NCI-H82 treated with DMSO at 0.1 percent for 48 hours (cell line): ENCODE results near the gene PDE7B.
A peak's percentile ranks its signal among the peaks of the same experiment; 100 is the strongest.

Source experiments
- DNase-seq: peaks from one replicate; lab custom pipeline; 2025; ENCODE audit not compliant: unreplicated experiment; lab: John Stamatoyannopoulos, UW

Gene PDE7B

DNA sequence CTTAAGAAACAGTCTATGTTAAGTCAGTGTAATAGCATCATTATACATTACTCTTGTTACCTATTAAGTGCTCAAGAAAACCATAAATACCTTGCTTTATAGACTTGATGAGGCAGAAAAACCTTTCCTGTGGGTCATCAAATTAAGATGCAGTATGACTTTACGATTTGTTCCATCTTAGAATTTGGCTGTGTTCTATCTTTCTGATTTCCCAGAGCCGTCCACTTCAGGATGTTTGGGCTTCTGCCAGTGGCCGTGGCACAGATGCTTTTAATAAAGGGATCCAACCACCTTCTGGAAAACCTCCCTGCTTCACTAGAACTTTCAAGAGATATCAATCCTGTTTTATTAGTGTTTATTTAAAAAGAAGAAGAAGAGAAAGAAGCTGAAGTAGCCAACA lies 71.2 kb downstream of the PDE7B start:
- no peak for DNase-seq

DNA sequence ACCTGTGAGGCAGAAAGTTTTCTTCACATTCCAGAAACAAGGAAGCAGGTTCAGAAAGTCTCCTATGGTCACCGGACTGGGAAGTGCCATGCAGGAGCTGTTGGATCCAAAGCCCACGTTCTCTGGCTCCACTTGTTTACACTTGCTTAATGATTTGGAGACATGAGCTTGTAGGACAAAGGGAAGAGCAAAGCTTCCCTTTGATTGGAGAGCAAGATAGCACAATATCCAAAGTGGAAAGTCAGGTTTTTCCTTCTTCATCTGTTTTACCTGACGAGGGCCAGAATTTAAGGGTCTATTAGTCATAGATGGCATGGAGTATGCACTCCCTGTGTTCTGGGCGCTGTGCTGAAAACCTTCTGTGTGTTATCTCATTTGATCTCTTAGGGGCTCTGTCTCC lies 81.2 kb downstream of the PDE7B start:
- no peak for DNase-seq

DNA sequence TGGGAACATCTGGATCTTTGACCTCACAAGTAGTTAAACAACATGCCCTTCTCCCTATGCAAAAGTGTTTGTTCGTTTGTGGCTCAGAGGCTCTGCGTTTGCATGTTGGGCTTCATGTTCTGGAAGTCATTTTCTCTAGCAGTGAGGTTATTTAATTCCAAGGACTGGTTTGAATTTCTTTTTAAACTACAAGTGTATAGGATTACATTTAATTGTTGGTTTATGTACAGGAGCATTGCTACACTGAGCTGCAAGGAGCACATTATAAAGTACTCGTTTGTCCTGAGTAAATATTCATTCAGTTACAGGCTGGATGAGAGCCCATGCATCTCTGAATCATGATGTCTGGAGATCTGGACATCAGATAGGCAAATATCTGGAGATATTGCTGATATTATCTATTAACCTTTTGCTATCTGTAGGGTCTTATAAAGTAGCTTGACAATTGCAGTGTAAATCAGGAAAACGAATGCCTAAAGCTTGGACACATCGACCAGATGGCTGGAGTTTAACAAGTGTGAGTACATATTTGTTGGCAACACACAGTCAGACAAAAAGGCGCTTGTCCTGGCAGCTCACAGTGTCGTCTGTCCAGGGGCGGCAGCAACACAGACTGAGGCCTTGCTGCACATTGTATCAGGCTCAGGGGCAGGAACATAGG lies 84.6 kb downstream of the PDE7B start:
- no peak for DNase-seq

DNA sequence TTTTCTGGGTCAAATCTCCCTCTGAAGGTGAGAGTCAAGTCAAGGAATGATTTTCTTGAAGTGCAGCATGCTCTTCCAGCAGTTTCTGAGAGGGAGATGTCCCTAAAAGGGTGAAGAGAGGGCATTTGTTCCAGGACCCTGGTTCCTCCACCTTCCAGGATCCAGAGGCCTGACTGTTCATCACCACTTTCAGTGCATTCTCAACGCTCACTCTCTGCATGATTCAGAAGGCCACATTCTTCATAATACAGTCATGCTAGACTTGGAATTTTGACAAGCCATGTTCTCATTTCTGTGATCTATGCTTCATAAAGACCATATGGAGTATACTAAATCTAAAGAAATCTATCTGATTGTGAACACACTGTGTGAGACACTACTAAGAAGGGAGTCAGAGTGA lies 85.1 kb downstream of the PDE7B start:
- no peak for DNase-seq

DNA sequence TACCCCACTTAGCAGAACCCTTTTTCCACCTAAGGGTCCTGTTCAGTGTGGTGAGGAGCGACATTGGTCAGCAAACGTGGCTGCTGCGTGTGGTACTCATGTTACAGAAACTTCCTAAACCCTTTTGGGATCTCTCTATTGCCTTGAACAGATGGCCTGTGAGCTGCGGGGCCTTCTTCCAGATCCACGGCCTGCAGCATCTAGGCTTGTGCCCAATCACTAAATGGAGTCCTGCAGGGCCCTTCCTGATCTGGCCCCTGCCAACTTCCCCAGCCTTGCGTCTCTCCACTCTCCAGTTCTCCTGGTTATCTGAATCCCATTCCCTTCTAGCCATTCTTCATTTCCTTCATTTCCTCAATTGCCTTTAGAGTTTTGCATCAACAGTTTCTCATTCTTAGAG lies 85.6 kb downstream of the PDE7B start:
- no peak for DNase-seq

DNA sequence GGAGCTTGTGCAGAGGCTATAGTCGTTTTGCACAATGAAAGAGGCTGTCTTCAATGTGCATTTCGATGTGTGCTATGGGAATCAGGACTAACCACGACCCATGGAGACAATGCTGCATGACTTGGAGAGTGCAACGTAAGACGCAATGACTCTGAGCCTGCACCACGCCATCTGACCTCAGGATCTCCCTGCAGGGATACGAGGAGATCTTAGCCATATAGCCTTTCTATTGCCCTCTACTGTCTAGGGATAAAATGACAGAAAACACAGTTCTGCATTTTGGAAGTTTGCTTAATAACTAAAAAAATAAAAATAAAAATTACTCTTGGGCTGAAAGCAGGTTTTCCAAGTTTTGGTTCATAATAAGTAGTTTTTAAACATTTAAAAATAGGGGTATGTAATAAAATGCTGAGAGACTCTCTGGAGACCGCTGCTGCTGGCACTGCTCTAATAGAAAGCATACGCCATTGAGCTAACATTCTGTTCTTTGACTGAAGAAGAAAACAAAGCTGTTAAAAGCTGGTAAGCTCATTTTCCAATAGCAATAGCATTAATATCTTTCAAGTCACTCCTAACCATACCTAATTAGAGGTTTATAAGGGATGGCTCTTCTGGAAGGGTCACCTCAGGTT lies 87.2 kb downstream of the PDE7B start:
- DNase-seq: peak; percentile 88

DNA sequence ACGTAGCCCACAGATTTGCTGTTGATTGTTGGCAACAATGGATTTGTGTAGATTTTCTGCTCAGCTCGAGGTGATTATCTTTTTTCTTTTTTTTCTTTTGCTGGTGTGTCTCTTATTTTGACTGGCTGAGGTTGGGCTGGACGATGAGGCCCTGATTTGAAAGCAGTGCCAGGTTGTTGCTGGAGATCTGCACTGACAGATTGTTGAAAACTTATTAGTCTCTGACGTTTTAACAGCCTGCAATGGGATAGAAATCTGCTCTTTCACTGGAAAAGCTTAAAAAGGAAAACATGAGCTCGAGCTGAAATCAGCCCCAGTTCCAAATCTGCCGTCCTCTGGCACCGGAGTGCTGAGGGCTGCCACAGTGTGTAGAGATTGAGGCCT lies 87.7 kb downstream of the PDE7B start:
- no peak for DNase-seq

DNA sequence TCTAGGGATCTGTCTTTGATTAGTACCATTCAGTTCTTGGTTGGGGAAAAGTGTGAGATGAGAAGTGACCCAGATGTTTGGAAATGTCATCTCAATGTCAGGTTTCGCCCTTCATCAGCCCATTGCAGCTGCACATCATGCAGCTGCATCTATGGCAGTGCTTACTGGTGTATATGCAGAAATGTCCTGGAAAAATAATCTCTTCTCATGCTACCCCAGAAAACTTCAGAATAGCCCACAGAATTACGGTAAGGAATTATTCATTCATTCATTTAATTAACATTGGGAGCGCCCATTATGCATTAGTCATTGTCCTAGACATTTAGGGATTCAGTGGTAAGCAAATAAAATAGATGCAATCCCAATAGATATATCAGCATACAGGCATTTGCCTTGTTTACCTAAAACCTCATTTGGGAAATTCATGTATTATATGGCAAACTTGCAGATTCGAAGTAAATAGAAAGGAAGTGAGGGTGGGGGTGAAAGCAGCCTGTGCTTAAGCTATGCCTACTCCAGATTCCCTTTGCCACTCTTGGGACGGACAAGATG lies 89.2 kb downstream of the PDE7B start:
- no peak for DNase-seq

DNA sequence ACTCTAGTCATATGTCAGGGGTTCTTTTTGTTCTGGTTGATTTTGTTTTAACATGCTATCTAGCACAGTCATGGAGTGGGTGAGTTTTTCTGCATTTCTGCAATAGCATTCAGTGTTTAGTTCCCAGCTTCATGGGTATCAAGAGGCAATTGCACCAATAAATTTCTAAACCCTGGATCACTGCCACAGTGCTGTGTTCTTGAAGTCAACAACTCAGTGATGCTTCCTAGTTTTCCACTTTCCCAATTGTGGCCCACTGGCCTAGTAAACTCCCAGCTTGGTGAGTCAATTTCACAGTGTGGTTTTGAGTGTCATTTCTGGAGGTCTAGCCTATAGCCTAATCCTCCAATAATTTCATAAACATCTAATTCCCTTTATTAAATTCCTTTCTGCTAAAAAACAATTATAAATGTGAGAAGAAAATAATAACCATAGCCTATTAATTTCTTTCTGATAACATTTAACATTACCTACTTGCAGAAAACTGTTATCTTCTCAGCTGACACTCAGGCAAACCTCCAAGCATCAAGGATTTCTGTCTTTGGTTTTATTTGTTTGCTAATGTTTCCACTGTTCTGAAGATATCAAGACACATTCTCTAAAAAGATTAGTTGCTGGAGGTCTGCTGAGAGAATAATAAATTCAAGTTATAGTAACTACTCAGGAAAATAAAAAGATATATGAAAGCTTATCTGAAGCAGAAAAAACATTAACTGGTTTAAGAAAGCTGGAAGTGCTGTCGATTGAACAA lies 89.9 kb downstream of the PDE7B start:
- no peak for DNase-seq

DNA sequence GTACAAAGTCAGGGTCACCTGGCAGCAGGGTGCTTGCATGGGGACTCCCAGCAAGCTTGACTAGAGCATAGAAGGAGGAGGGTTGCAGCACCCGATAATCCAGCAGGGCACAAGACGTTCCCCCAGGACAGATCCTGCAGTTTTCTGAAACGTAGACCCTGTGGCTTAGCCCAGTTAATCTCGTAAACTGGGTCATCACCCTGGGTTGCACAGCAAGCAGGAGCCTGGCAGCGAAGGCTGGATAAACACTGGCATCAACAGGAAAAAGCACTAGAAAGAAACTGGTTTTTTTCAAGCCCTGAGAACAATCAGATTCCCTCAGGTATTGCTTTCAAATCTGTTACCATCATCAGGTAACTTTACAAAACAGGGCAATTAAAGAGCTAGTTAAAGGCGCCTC lies 92.6 kb downstream of the PDE7B start:
- no peak for DNase-seq

DNA sequence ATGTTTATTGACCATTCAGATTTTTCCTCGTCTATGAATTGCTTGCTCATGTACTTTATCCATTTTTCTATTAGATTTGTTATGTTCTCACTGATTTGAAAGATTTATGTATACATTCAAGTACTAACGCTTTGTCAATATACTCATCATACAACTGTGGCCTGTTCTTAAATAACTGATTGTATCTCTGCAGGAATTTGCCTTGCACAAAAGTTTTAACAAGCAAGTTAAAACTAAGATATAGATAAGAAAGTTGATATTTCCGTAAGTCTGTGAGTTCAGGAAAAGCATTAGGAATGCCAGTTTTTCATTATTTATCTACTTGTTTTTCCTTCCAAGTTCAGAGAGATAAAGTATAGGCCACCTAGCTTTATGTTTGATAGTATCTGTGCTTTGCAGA lies 95.2 kb downstream of the PDE7B start:
- no peak for DNase-seq

DNA sequence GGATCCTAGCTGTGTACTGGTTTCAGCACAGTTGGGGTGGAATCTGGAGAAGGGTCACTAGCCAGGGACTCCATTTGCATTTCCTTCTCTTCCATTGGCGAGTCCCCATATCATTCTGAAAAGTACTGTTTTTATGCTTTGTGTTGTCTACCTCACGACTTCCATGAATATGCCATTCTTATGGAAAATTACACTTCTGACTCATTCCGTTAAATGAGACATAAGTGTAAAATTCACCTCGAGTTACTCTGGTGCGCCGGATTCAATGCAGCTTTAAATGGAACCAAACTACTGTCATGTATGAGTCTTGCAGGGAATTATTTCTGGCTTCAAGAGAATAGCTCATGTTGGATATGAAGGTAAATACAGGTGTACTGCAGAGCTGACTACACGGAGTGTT lies 99.2 kb downstream of the PDE7B start:
- no peak for DNase-seq

DNA sequence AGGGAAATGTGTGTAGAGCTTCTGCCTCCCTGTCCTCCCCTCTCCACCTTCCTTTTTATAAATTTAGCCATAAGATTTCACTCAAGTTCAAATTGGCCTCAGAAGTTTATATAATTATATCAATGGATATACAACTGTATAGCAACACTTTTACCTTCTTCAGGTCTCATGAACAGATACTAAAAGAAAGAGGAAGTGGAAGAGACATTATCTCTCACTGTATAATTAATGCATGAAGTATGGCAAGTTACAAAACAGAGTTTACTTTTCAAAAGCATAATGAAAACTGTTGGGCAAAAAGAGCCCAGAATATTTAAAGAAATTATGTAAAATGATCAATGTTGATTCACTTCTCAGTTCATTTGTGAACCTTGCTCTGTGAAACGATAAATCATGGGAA lies 99.7 kb downstream of the PDE7B start:
- no peak for DNase-seq

DNA sequence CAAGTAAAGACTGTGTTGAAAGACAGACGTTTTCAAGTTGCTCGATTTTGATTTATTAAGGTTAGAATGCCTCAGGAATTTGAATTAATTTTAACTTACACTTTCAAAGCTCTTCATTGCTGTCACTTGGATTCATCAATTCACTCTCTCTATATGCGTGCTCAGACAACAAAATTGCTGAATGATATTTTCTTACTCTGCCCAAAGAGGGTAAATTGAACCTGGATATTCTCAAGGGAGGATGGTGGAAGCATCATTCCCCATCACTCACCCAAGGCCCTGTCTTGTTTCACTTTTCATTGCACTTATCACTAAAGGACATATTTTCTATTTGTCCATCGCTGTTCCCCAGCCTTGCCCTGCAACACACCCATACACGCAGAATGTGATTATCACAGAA lies 102.3 kb downstream of the PDE7B start:
- no peak for DNase-seq

DNA sequence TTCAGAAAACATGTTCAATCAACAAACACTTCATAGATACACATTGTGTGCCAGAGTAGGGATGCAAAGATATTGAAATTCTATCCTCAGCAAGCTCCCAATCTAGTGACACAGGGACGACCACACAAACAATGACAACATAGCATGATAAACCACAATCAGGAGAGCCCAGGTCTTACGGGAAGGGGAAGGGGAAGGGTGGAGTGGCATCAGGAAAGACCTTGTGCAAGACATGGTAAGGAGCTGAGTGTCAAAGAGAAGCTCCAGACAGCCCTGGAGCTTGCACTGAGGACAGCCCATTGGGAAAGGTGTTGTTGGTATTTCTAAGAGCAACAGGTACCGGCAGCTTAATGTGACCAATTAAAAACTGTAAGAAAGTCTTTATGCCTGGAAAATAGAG lies 103.6 kb downstream of the PDE7B start:
- DNase-seq: no peak

DNA sequence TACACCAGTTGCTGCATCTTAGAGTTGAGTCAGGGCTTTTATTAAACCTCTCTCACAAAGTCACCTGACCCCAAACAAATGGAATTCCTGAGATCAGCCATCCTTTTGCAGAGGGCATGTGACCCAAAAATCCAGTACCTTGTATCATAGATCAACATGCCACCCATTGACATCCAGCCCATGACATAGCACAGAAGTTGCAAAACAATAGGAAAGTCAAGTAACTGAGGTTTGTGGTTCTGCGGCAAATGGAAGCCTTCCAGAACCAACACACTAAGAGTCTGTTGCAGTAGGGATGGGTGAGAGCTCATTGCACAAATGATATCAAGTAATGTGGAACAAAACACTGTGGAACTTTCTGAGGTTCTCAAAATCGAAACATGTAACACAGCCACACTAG lies 111.2 kb downstream of the PDE7B start:
- no peak for DNase-seq

DNA sequence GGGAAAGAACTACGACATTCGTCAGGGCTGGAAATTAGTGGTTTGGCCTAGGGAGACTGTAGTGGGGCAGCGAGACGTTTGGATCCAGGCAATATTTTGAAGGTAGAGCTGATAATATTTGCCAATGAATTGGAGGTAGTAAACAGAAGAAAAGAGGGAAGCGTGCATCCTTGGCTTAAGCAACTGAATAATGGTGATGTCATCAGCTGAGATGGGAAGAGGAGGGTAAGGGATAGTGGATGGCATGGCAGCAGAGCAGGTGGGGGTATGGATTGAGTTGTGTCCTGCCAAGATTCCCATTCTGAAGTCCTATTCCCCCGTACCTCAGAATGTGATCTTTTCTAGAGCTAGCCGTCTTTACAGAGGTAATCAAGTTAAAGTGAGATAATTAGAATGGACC lies 119.2 kb downstream of the PDE7B start:
- no peak for DNase-seq

DNA sequence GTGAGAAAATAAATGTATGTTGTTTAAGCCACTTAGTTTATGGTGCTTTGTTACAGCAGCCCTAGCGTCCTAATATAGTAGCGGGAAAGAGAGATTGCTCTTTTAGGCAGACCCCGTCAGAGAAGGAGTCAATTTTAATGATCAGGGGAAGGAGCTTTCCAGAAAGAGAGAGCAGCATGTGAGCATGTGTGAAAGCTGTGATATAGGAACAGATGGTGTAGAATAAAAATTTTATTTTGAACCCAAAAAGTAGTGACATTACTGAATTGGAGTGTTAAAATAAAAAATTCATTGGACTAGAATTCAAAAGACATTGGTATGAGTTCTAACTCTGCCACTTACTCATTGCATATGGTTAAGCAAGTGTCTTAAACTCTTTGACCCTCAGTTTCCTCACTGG lies 119.8 kb downstream of the PDE7B start:
- no peak for DNase-seq

DNA sequence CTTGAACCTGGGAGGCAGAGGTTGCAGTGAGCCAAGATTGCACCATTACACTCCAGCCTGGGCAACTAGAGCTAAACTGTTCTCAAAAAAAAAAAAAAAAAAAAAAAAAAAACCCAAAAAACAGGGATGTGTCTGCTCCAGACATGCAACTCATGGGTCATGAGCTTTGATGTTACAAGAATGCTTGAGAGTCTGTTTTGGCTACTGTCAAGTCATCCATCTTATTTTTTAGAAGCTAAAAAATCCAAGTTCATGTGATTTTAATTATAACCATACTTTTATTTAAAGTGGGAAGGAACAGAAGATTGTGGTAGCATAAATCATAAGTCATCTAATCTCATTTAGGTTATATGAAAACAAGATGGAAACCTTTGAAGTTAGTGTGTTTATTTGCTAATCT lies 120.6 kb downstream of the PDE7B start:
- no peak for DNase-seq

DNA sequence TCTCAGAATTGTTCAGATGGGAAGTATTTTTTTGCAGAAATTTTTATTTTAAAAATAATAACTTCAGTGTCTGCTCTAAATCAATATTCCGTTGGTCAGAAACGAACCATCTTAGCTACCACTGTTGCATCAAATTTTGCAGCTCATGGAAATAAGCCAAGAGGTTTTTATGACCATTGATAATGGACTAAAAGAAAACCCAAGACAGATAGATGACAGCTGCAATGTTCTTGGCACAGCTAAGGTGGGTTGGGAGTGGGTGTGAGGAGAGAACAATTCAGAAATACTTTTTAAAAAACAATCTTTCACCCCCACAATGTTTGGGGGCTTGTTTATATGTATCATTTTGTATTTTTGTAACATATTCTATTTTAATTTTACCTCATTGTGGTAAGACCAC lies 121.1 kb downstream of the PDE7B start:
- no peak for DNase-seq

DNA sequence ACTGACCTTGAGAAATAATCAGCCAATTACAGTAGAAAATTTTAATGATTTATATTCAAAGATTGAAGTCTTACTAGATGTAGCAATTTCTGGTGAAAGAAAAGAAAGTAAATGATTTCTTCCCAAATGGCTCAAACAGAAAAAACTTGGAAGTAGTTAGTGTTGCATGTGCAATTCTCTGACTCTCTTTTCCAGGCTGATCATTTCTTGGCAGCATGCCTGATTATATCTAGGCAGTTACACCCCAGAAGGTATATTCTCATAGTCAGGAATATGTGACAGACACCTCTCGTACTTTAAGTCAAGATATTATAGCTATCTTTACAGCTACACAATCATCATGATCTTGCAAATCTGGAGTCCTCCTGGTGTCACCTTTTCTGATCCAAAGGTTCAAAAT lies 122.9 kb downstream of the PDE7B start:
- DNase-seq: no peak

DNA sequence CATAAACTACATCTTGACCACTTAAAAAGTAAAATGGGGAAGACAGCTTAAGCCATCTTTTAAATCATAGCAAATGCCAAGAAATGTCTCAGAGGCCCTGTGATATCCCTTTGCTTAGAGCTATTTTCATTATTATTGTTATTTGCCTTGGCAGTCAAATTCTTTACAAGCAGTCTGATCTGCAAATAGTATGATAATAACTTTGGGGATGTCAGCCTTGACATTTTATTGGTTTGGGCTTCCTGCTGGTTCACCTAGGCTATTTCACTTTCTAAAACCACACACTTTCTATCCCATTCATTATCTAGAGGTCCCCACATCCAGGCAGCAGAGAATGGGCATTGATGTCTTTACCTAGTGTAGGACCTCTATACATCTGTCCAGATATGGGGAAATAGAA lies 125.1 kb downstream of the PDE7B start:
- no peak for DNase-seq
